ENCODE results near the gene VSIG8. TPM values are rescaled to one million over a fixed set of nuclear protein-coding genes. Genes with fewer than 3 reads are reported as not detected.

VSIG8 gene
- total RNA-seq, 1 experiment from 2014 or later, result not detected

- H3K27me3 Mint-ChIP-seq (ENCODE audit: unreplicated experiment), result no peaks in the 10 kb centered on the region
- CTCF ChIA-PET, result interaction anchor here (0.9 to 3.2 kb wide), 2 partner anchors 29 to 66 kb away, joined by 3 to 42 read pairs; partner anchors contain the start of gene TAGLN2
- intact Hi-C loops (cut with micrococcal nuclease; ENCODE audit: unreplicated experiment), result no loop called here
- no peak overlapping the region for H3K4me3 Mint-ChIP-seq (ENCODE audit: low read depth, unreplicated experiment)
- no peaks in the 10 kb centered on the region for H3K9me3 Mint-ChIP-seq (ENCODE audit: low read depth, unreplicated experiment)
- peaks cover 18% of the 10 kb centered on the region for H3K4me1 Mint-ChIP-seq (ENCODE audit: low read depth, unreplicated experiment)
- H3K27ac Mint-ChIP-seq (ENCODE audit: unreplicated experiment), result no peak overlapping the region
- no peak for DNase-seq
- TF ChIP-seq CTCF (IDR thresholded peaks at IDR 0.05; ENCODE audit: unreplicated experiment), result no peak
- BruUV-seq (replicated peaks), result no TSS peak
- peaks cover 7% of the 10 kb centered on the region for H3K36me3 Mint-ChIP-seq (ENCODE audit: insufficient read depth, unreplicated experiment)
Measured at GRCh38 chr1:159895286-159895685, 32.8 kb upstream of the VSIG8 start.

- no peaks in the 10 kb centered on the region for H3K9me3 Mint-ChIP-seq (ENCODE audit: low read depth, unreplicated experiment)
- intact Hi-C loops (cut with micrococcal nuclease; ENCODE audit: unreplicated experiment), result loop anchor here (2.0 to 5.0 kb wide), 2 partner anchors 52 to 681 kb away; partner anchors contain the start of gene IGSF9
- no TSS peak for BruUV-seq (replicated peaks)
- H3K36me3 Mint-ChIP-seq (ENCODE audit: insufficient read depth, unreplicated experiment), result no peaks in the 10 kb centered on the region
- H3K27ac Mint-ChIP-seq (ENCODE audit: unreplicated experiment), result no peak overlapping the region
- no peaks in the 10 kb centered on the region for H3K27me3 Mint-ChIP-seq (ENCODE audit: unreplicated experiment)
- no peak overlapping the region for H3K4me3 Mint-ChIP-seq (ENCODE audit: low read depth, unreplicated experiment)
- peaks cover 11% of the 10 kb centered on the region for H3K4me1 Mint-ChIP-seq (ENCODE audit: low read depth, unreplicated experiment)
- DNase-seq, result peak; percentile 40
- TF ChIP-seq CTCF (IDR thresholded peaks at IDR 0.05; ENCODE audit: unreplicated experiment), result no peak
- CTCF ChIA-PET, result interaction anchor here (0.7 to 4.5 kb wide), 16 partner anchors 12 to 695 kb away, joined by 3 to 110 read pairs (median 4); partner anchors contain the start of genes IGSF9 and TAGLN2
Measured at GRCh38 chr1:159892944-159893343, 30.5 kb upstream of the VSIG8 start.

GRCh38 chr1:159891275-159892157, 29.1 kb upstream of the VSIG8 start:
- peak; percentile 91 for DNase-seq
- Mint-ChIP-seq H3K27me3 (ENCODE audit: unreplicated experiment) (no peaks in the 10 kb centered on the region), H3K36me3 (ENCODE audit: insufficient read depth, unreplicated experiment) (no peaks in the 10 kb centered on the region), H3K27ac (ENCODE audit: unreplicated experiment) (no peak overlapping the region), H3K4me1 (ENCODE audit: low read depth, unreplicated experiment) (peaks cover 11% of the 10 kb centered on the region), H3K9me3 (ENCODE audit: low read depth, unreplicated experiment) (no peaks in the 10 kb centered on the region), H3K4me3 (ENCODE audit: low read depth, unreplicated experiment) (no peak overlapping the region)
- TF ChIP-seq CTCF (IDR thresholded peaks at IDR 0.05; ENCODE audit: unreplicated experiment), result peak; percentile 99
- CTCF ChIA-PET, result interaction anchor here (1.0 to 4.5 kb wide), 10 partner anchors 10 to 680 kb away, joined by 3 to 110 read pairs (median 8); partner anchors contain the start of genes DUSP23 and IGSF9
- BruUV-seq (replicated peaks), result no TSS peak
- intact Hi-C loops (cut with micrococcal nuclease; ENCODE audit: unreplicated experiment), result loop anchor here (1.0 to 5.0 kb wide), 8 partner anchors 37 to 731 kb away; partner anchors contain the start of gene IGSF9

GRCh38 chr1:159890390-159890789, 27.9 kb upstream of the VSIG8 start:
- intact Hi-C loops (cut with micrococcal nuclease; ENCODE audit: unreplicated experiment), result loop anchor here (2.0 to 5.0 kb wide), 5 partner anchors 36 to 730 kb away; no protein-coding TSS in a partner anchor
- CTCF ChIA-PET, result interaction anchor here (1.0 to 4.5 kb wide), 8 partner anchors 10 to 679 kb away, joined by 3 to 110 read pairs (median 6); no protein-coding TSS in a partner anchor
- Mint-ChIP-seq H3K36me3 (ENCODE audit: insufficient read depth, unreplicated experiment) (no peaks in the 10 kb centered on the region), H3K4me1 (ENCODE audit: low read depth, unreplicated experiment) (peaks cover 11% of the 10 kb centered on the region), H3K9me3 (ENCODE audit: low read depth, unreplicated experiment) (no peaks in the 10 kb centered on the region), H3K4me3 (ENCODE audit: low read depth, unreplicated experiment) (no peak overlapping the region), H3K27ac (ENCODE audit: unreplicated experiment) (peak overlapping the region; percentile 12), H3K27me3 (ENCODE audit: unreplicated experiment) (no peaks in the 10 kb centered on the region)
- no peak for TF ChIP-seq CTCF (IDR thresholded peaks at IDR 0.05; ENCODE audit: unreplicated experiment)
- no TSS peak for BruUV-seq (replicated peaks)
- no peak for DNase-seq

Data from Calu3 (cell line).